K562 (cell line): ENCODE data around the gene ADAP1. TPM values are rescaled to one million over a fixed set of nuclear protein-coding genes. Genes with fewer than 3 reads are reported as not detected.

Source experiments
- ATF4 ChIP-seq: fragments of 450-650 bp; formaldehyde crosslinking; IDR thresholded peaks from 2 replicates; pipeline ENCODE4 v1.4.0; 2022; ENCODE audit warnings: mild to moderate bottlenecking, moderate library complexity
- BDP1 ChIP-seq: IDR thresholded peaks from 3 replicates; pipeline ENCODE4 v1.6.1; 2011; ENCODE audit not compliant: insufficient read length, insufficient read depth
- EZH2 ChIP-seq: IDR thresholded peaks from 2 replicates; pipeline ENCODE4 v1.6.1; 2012; ENCODE audit warnings: low read depth, mild to moderate bottlenecking, inconsistent platforms, low read length, borderline replicate concordance
- PHB2 ChIP-seq: fragments of 450-650 bp; IDR thresholded peaks from 2 replicates; pipeline ENCODE4 v1.6.1; 2017; ENCODE audit warnings: low read depth
- PPARD ChIP-seq: fragments of 250-450 bp; sonication (Bioruptor Pico); IDR thresholded peaks from 2 replicates; pipeline ENCODE4 v1.8.0; 2022; ENCODE audit warnings: inconsistent platforms, mild to moderate bottlenecking, moderate library complexity
- PTBP1 ChIP-seq: fragments of 200-400 bp; formaldehyde crosslinking; IDR thresholded peaks from 2 replicates; pipeline ENCODE4 v1.6.1; 2017; ENCODE audit warnings: low read depth, low read length
- RCOR1 ChIP-seq, 2 experiments: IDR thresholded peaks; 2 replicates each; pipeline ENCODE4 v1.6.1; 2012; ENCODE audit warnings: low read depth in 2 of 2, low read length in 2 of 2, borderline replicate concordance in 1 of 2, improper control_type of control experiment in 1 of 2
- RFX5 ChIP-seq: IDR thresholded peaks from 2 replicates; pipeline ENCODE4 v1.6.1; 2011; ENCODE audit warnings: low read depth, mild to moderate bottlenecking, improper control_type of control experiment, low read length
- SIRT6 ChIP-seq: IDR thresholded peaks from one replicate; pipeline ENCODE4 v1.6.1; 2012; ENCODE audit warnings: low read depth, mild to moderate bottlenecking, control low read depth, inconsistent platforms, low read length, moderate library complexity
- SMAD2 ChIP-seq: fragments of 150-350 bp; IDR thresholded peaks from 2 replicates; pipeline ENCODE4 v1.6.1; 2014; ENCODE audit warnings: low read depth, mild to moderate bottlenecking, low read length
- SMAD3 ChIP-seq: fragments of 450-650 bp; formaldehyde crosslinking; conservative IDR thresholded peaks from 2 replicates; pipeline ENCODE4 v1.4.0; 2020; ENCODE audit warnings: mild to moderate bottlenecking
- STAG1 ChIP-seq: sonication (generic); formaldehyde crosslinking; IDR thresholded peaks from 2 replicates; pipeline ENCODE4 v1.5.0; 2020; ENCODE audit warnings: missing genetic modification reagents, borderline replicate concordance
- ZNF197 ChIP-seq: fragments of 200-800 bp; sonication (Bioruptor generic); IDR thresholded peaks from 2 replicates; pipeline ENCODE4 v1.6.1; 2016; ENCODE audit warnings: low read depth, missing genetic modification characterization, missing compliant biosample characterization
- polyA plus RNA-seq, 8 experiments: library from polyadenylated mRNA; depleted of rRNA in 4 of 8; stranded (reverse) in 5 of 8; unstranded in 3 of 8; fragments of >200 nt; fragmentation: Nextera tagmentation in 2 of 8; fragmentation: Illumina TruSeq in 1 of 8; extraction: Ambion mirVana in 2 of 8; extraction: Trizol in 1 of 8; gene quantifications; 2 replicates each; pipeline versions ENCODE4 v1.2.1 to v1.2.3, GENCODE V29; 2011 to 2014; ENCODE audit warnings: inconsistent platforms in 1 of 8, missing spikeins in 1 of 8
- total RNA-seq, 7 experiments: library from RNA; depleted of rRNA in 6 of 7; stranded (reverse); fragments of >200 nt in 6 of 7; fragmentation: Illumina TruSeq in 2 of 7; extraction: Trizol in 2 of 7; gene quantifications; 2 replicates each; pipeline versions ENCODE4 v1.2.1 to v1.2.3, GENCODE V29; 2011 to 2021; ENCODE audit warnings: low replicate concordance in 1 of 7
- TF ChIP-seq, protein P1 (sequence below): sonication (generic); formaldehyde crosslinking; IDR thresholded peaks from 2 replicates; pipeline ENCODE4 v1.8.1; 2023; ENCODE audit warnings: mild to moderate bottlenecking, missing genetic modification reagents
- TF ChIP-seq, protein P2 (sequence below), 2 experiments: fragments of 450-650 bp; IDR thresholded peaks; 2 replicates each; pipeline ENCODE4 v1.6.1; 2016; ENCODE audit warnings: mild to moderate bottlenecking in 2 of 2, borderline replicate concordance in 1 of 2, low read depth in 1 of 2, moderate library complexity in 1 of 2

ADAP1 gene
- total and polyA plus RNA-seq, 9 of the 15 experiments (the other 6 are each of a cell fraction or from before 2014, with no cell fraction given) = 0.27 to 1.4 (median 0.52) TPM; not detected in 3

- TF ChIP-seq BDP1 (no peak), SMAD2 (no peak), SMAD3 (CRISPR knock-in tag) (no peak), SIRT6 (no peak), ZNF197 (CRISPR knock-in tag) (no peak), ATF4 (CRISPR knock-in tag) (no peak), PHB2 (no peak), PTBP1 (peak; percentile 59; the same call in 1 of the 2 replicates), PPARD (CRISPR knock-in tag) (no peak), RFX5 (no peak), RCOR1 (IDR thresholded peaks at IDR 0.05; ENCODE audit: borderline replicate concordance in 1 of 2, low read depth in 2 of 2, low read length in 2 of 2) (peak in 1 of 2 experiments; percentile 82; a peak in 2 of 4 replicates), STAG1 (CRISPR knock-in tag) (peak; percentile 100), EZH2 (no peak)
- TF ChIP-seq, protein P1, sequence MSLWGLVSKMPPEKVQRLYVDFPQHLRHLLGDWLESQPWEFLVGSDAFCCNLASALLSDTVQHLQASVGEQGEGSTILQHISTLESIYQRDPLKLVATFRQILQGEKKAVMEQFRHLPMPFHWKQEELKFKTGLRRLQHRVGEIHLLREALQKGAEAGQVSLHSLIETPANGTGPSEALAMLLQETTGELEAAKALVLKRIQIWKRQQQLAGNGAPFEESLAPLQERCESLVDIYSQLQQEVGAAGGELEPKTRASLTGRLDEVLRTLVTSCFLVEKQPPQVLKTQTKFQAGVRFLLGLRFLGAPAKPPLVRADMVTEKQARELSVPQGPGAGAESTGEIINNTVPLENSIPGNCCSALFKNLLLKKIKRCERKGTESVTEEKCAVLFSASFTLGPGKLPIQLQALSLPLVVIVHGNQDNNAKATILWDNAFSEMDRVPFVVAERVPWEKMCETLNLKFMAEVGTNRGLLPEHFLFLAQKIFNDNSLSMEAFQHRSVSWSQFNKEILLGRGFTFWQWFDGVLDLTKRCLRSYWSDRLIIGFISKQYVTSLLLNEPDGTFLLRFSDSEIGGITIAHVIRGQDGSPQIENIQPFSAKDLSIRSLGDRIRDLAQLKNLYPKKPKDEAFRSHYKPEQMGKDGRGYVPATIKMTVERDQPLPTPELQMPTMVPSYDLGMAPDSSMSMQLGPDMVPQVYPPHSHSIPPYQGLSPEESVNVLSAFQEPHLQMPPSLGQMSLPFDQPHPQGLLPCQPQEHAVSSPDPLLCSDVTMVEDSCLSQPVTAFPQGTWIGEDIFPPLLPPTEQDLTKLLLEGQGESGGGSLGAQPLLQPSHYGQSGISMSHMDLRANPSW (CRISPR knock-in tag) = no peak
- TF ChIP-seq, protein P2, sequence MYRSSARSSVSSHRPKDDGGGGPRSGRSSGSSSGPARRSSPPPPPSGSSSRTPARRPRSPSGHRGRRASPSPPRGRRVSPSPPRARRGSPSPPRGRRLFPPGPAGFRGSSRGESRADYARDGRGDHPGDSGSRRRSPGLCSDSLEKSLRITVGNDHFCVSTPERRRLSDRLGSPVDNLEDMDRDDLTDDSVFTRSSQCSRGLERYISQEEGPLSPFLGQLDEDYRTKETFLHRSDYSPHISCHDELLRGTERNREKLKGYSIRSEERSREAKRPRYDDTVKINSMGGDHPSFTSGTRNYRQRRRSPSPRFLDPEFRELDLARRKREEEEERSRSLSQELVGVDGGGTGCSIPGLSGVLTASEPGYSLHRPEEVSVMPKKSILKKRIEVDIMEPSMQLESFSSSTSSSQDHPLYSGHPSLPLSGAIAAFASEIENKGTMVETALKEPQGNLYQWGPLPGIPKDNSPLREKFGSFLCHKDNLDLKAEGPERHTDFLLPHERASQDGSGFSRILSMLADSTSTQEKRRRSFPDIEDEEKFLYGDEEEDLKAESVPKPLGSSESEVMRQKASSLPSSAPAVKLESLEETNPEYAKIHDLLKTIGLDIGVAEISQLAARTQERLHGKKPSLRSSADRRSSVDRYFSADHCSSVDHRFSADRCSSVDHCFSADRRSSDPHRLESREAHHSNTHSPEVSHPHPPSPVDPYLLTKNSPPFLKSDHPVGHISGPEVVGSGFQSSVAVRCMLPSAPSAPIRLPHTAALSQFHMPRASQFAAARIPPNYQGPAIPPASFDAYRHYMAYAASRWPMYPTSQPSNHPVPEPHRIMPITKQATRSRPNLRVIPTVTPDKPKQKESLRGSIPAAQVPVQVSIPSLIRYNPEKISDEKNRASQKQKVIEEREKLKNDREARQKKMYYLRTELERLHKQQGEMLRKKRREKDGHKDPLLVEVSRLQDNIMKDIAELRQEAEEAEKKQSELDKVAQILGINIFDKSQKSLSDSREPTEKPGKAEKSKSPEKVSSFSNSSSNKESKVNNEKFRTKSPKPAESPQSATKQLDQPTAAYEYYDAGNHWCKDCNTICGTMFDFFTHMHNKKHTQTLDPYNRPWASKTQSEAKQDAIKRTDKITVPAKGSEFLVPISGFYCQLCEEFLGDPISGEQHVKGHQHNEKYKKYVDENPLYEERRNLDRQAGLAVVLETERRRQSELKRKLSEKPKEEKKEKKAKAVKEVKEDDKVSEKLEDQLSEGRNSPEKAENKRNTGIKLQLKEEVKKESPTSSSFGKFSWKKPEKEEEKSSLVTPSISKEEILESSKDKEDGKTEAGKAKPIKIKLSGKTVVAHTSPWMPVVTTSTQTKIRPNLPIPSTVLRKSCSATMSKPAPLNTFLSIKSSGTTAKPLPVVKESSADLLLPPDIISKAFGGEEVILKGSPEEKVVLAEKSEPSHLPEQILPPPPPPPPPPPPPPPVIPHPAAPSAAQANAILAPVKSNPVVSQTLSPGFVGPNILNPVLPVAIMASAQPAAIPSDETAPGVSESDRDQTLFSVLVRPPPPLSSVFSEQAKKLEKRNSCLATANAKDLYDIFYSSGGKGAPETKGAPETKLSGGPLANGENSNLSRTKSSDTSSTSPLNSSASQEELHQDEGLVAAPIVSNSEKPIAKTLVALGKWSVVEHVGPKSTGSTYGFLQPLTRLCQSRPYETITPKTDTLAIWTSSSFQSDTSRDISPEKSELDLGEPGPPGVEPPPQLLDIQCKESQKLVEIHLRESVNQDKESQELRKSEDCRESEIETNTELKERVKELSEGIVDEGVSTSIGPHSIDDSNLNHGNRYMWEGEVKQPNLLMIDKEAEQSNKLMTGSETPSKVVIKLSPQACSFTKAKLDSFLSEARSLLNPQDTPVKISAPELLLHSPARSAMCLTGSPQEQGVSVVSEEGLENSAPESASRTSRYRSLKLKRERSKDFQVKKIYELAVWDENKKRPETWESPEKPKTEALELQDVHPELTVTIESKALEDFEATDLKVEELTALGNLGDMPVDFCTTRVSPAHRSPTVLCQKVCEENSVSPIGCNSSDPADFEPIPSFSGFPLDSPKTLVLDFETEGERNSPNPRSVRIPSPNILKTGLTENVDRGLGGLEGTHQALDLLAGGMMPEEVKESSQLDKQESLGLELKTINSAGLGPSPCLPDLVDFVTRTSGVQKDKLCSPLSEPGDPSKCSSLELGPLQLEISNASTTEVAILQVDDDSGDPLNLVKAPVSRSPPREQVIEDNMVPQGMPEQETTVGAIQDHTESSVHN (IDR thresholded peaks at IDR 0.05; ENCODE audit: borderline replicate concordance in 1 of 2, low read depth in 1 of 2) = no peak
Observed at GRCh38 chr7:992709-993607, 38.5 kb upstream of the ADAP1 start (continued).
